Measurements from ENCODE around the gene PADI3. TPM values are rescaled to one million over a fixed set of nuclear protein-coding genes. Genes with fewer than 3 reads are reported as not detected.

The PADI3 gene
- total RNA-seq, 1 experiment from 2014 or later: 0.39 TPM

DNA sequence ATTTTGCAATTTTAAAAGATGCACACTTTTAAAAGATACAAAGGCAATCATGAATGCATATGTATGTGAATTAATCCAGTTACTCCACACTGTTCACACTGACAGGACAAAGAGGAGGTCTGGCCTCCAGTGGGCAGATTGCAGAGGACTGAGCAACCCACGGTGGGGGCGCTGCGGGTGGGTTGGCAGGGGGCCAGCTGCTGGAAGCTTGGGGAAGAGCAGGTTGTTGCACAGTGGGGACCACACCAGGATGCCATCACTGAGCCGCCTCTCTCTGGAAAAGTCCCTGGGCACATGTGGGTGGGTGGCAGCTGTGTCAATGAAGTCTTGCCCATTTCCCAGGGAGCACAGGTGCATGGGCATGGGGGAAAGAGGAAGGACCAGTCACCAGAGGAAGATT lies 46.4 kb downstream of the PADI3 start:
- no peak for DNase-seq (ENCODE audit: low read depth)

DNA sequence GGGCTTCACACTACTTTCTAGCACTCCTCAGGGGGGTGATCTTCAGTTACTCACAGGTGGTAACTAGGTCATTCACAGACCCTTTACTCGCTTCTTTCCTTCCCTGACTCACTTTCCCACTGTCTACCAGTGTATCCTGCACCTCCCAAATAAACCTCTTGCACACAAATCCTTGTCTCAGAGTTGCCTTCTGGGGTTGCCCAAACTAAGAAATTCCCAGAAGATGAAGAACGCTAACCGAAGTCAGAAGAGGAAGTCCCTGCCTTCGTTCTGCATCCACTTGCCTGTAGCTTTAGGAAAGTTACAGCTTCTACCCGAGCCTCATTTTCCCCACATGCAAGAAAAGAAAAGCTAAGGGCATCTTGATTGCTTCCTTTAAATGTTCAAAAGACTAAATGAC lies 47.2 kb downstream of the PADI3 start:
- DNase-seq (ENCODE audit: low read depth): no peak

DNA sequence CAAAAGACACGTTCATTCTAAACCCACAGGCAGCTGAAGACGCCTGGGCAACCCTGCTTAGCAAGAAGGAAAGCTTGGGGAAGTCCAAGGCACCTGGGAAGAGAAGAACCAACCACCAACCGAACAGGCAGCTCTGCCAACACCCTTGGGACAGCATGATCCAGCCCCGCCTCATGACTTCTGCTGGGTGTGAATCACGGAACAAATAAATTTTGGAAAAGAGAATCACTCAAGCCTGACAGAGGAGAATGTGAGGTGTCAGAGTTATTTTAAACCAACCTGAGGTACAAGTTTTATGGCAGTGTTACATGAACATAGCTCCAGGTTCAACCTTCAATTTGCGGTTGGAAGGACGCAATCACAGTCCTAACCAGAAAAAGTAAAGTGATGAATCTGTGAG lies 49.1 kb downstream of the PADI3 start:
- DNase-seq (ENCODE audit: low read depth): no peak

DNA sequence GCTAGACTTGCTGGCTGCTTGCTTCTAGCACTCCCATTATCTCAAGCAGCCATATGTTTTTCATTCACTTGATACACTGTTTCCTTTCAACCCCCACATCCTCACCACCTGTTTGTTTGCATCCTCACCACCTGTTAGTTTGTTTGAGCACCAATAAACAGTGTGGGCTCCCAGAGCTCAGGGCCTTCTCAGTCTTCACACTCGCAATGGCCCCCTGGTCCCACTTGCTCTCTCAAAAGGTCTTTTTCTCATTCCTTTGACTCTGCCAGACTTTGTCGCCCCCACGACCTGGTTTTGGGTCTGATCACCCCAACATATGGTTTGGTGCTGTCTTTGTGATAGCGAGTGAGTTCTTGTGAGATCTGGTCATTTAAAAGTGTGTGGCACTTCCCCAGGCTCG lies 52.9 kb downstream of the PADI3 start:
- no peak for DNase-seq (ENCODE audit: low read depth)

DNA sequence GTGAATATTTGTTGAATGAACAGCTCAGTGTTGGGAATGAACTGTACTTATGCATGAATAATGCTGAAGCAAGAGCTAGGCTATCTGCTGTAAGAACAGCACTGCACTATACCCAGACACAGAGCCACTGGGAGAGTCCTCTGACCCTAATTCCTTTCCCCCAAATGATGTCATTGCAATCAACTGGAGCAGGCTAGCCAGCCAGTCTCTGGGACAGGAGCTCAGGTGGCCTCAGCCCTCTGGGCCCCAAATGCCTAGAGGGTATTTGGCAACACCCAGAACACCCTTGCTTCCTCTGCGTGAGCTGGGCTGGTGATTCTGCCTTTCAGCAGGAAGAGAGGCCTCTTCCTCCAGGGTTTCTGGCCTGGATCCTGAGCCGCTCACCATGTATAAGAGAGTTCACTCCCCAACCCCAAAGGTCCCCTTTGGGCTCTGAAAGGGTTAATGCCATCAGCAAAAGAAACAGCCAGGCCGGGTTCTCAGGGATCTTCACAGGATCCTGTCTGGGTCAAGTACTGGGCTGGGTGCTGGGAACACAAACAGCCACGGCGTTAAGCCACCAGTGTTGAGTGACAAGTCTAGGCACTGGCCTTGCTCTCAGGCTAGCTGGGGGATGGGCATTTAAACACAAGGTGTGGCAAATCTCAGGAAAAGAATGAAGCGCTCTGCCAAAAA lies 55.4 kb downstream of the PADI3 start:
- no peak for DNase-seq (ENCODE audit: low read depth)

DNA sequence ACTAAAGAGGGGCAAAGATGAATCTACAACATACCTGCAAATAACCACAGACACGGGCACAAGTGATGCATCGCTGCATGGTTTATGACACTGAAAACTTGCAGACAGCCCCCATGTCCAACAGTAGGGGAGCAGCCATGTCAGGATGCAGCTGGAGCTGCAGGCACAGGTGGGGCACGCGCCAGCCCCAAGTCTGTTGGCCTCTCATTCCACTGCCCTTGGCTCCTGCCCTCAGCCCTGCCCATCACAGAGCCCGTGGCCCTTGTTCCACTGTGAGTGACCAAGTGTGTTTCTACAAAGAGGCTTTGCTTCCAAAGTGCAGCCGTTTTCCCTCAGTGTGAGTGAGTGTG lies 55.9 kb downstream of the PADI3 start:
- no peak for DNase-seq (ENCODE audit: low read depth)

DNA sequence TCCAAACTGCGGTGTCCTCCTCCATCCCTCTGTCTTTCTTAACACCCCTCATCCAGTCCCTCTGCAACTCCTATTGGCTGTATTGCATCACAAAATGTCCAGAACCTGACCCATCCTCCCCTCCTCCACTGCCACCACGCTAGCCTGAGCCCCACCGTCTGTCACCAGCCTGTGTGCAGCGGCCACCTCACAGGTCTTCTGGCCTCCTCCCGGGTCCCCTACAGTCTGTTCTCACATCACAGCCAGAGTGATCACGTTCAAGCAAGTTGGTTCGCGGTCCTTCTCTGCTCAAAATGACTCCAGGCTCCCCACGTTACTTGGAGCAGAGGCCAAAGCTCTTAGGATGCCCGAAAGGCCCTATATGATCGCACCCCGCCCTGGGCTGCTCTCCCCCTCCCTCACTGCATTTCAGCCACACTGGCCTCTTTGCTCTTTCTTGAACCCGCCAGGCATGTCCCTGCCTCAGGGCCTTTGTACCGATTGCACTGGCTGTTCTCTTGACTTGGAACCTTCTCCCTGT lies 56.7 kb downstream of the PADI3 start:
- DNase-seq (ENCODE audit: low read depth): no peak

DNA sequence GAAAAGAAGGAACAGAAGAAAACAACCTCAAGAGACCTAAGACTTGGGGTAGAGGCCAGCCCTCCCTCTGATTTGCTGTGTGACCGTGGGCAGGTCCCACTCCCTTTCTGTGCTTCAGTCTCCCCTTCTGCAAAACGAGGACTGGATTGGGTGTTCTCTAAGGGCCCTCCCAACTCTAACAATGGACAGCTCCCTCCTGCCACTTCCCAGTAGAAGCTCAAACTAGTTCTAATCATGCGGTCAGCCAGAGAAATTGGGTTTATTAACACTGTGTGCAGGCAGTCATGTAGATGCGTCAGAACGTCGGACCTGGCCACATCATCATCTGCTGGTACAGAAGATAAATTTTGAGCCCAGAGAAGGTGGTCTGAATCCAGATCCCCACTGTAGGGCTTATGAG lies 57.5 kb downstream of the PADI3 start:
- peak; percentile 24 for DNase-seq (ENCODE audit: low read depth)

DNA sequence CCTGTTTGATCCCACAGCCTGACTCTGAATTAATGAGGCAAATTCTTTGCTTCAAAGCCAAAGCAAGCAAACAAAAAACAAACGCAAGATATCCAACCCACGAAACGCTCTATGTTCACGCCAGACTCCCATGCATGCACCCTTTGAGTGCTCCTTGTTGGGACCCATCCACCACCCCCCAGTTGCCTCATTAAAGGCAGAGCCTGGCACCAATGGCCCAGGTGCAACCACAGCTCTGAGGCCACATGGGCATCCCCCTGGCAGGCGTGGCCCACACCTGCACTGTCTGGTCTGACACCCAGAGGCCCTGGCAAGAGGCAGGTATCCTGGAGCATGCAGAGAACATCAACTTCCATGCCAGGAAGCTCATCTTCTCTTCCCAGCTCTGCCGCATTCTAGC lies 58.0 kb downstream of the PADI3 start:
- DNase-seq (ENCODE audit: low read depth): no peak

DNA sequence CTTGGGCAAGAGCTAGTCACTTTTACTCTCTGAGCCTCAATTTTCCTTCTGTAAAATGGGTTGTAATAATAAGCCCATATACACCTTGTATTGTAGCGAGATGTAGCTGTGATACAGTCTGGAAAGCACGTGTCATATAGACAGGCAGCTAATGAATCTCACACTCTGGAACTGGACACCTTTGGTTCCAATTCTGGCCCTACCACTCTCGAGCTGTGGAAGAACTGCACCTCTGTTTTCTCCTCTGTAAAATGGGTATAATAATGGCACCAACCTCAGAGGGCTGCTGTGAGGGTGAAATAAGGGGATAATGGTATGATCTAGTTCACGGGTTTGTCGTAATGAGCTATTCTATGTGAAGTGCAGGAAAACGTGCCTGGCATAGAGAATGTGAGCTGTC lies 58.4 kb downstream of the PADI3 start:
- no peak for DNase-seq (ENCODE audit: low read depth)

DNA sequence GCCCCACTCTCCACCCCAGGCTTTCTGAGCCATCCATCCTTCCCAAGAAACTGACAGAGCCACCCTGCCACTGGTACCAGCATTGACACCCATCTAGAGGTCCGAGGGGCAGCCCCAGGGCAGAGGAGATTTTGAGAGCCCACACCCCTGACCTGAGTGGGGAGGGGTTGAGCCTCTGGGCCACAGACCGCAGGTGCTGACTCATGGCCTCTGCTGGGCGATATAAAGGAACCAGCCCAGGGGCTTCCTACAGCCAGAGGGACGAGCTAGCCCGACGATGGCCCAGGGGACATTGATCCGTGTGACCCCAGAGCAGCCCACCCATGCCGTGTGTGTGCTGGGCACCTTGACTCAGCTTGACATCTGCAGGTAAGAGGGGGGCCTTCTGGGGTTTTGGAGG lies 59.0 kb downstream of the PADI3 start, which contains the start of gene PADI4:
TSS of gene PADI4 (plus strand) at position 252 of the 400 bp plus-strand sequence. CDS start at position 278, 26 bp downstream.
- no peak for DNase-seq (ENCODE audit: low read depth)

DNA sequence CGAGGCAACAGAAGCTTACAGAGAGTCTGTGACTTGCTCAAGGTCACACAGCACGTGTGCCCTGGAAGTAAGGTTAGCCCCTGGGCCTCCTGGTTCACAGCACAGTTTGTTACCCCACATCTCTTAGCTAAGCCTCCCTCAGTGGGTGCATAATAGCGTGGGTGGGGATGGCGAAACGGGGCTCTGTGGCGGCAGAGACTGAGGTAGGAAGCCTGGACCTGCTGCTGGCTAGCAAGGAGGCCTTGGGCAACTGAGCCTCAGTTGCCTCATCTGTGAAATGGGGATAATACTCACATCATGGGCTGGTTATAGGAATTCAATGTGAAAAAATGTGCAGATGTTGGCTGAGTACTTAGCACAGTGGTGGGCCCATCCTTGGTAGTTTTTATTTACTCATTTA lies 59.7 kb downstream of the PADI3 start:
- DNase-seq (ENCODE audit: low read depth): no peak

DNA sequence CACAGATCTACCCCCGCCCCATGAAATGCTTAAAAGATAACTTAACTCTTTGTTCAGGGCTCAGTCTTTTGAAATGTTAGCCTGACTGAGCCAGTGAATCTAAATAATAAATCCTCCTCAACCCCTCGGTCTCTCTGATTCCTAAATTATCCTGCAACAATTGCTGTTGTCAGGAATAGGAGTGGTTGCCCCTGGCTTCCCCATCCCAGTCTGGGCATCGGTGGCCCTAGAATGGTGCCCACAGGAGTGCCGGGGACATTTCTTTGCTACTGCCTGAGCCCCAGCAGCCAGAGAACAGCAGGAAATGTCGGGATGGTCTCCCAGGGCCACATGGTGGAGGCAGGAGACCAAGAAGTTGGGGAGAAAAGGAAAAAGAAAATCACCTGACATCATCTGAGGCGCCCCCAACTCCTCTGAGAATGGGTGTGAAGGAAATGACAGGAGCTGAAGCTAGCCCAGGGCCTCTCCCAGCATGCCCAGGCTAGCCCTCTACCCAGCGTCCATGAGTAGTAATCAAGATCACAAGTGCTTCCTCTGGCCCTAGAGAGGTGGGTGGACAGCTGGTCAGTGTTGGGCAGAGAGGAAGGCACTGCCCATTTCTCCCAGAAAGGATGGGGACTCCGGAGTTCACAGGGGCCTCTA lies 60.6 kb downstream of the PADI3 start:
- DNase-seq (ENCODE audit: low read depth): no peak

DNA sequence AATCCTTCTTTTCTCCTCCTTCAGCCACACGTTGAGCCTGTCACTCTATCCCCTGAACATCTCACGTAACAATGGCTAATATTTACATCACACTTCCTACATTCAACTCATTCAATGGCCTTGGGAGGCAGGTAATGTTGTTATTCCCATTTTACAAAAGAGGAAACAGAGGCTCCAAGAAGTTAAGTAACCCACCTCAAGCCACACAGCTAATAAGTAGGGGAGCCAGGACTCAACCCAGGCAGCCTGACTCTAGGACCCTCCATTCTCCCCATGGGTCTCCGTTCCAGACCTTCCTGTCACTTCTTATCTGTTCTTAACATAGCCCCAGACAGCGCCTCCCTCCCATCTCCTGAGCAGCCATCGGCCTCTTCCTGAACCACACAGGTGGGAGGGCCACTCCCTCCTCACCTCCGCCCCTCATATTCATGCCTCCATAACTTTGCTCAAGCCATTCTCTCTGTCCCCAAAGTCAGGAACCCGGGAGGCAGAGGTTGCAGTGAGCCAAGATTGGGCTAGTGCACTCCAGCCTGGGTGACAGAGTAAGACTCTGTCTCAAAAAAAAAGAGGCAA lies 61.3 kb downstream of the PADI3 start:
- no peak for DNase-seq (ENCODE audit: low read depth)

DNA sequence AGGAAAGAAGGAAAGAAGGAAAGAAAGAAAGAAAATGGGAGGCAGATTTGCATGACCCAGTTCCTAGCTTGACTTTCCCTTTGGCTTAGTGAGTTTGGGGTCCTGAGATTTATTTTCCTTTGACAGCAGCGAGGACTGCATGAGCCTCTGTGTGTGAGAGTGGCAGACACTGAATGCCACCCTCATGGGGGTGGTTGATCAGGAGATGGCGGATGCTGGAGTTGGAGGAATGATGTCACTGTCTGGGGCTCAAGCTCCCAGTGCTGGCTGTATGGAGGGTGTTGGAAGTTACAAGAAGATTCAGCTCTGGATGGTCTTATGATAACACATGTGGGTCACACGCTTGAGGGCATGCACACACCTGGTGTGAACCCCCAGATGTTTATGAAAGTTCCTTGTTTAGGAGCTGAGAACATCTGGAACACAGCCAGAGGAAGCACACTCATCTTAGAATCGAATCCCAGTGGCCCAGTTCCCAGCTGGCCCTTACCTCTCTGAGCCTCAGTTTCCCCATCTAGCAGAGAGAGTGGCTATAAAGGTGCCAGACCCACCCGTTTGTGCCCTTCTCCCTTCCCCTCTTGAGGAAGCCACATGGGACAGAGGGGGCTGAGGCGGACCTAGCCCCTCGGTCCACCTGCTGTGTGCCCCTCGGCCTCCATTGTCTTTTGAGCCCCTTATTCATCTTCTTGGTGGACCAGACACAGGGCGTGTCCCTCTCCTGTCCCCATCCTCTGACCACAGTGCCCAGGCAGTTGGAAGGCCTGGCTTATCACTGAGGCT lies 64.8 kb downstream of the PADI3 start:
- DNase-seq (ENCODE audit: low read depth): no peak

DNA sequence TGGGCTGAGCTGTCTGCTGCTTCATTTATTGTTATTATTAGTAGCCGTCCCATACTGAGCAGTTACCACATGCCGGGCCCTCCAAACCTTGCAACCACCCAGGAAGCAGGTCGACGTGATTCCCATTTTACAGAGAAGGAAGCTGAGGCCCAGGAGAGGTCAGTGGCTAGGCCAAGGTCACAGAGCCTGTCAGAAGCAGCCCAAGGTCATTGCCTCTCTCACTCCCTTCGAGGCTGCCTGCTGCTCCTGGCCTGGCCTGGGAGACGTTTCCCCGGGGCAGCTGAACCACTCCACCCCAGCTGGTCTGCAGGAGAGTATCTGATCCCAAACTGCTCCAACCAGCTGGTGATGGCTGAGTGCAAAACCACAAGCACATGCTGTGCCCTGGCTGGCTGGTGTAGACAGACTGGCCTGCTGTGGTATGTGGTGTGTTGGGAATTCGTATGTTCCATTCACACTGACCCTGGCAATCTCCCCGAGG lies 65.6 kb downstream of the PADI3 start:
- DNase-seq (ENCODE audit: low read depth): no peak

DNA sequence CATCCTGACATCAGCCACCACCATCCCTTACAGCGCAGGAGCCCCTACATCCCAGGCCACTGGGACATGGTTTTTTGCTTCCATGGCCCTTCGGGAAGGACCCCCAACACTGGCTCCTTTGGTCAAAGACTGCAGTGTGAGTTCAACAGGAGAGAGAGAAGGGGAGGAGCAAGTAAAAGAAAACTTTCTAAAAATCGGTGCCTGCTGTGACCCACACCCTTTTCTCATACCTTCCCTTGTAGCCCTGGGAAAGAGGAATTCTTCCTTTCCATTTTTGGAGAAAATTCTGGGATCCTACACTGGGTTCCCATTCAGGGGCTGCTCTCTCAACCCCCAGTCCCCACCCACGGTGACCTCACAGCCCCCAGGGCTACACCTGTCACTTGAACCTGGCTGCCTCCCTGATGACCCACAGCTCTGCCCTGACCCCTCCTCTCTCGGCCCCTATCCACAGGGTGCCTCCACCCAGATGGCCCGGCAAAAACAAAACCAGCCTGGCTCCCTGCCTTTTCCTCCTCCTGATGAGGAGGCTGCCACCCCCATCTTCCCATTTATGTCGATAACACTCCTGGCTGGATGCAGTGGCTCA lies 66.7 kb downstream of the PADI3 start:
- no peak for DNase-seq (ENCODE audit: low read depth)

DNA sequence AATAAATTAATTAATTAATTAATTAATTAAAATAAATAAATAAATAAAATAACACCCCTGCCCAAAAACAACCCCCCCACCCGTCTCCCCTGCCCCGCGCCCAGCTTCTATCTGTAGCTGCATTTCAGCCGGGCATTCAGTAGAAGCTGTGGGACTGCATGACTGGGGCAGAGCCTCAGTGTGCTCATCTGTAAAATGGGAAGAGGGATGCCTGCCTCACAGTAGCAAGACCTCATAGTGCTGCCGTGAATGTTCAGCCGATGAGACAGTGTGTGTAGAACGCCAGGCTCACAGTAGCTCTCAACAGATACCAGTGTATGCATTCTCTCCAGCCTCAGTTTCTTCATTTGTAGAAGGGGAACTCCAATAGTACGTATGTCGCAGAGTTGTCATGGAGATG lies 67.8 kb downstream of the PADI3 start:
- no peak for DNase-seq (ENCODE audit: low read depth)

DNA sequence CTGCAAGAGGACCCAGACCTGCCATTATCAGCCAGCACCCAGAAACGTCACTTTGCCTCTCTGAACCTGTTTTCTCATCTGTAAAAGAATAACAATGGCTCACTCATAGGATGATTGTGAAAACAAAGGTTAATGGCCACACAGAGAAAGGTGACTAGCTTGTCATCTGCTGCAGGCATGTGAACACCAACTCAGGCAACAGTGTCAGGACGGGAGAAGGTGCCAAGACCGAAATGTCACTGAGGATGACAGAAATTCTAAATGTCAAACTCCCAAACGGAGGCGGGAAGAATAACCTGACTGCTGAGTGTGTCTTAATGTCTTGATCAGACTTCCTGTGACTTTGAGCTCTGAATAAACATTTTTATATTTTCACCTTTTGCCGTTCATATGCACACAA lies 69.4 kb downstream of the PADI3 start:
- DNase-seq (ENCODE audit: low read depth): no peak

DNA sequence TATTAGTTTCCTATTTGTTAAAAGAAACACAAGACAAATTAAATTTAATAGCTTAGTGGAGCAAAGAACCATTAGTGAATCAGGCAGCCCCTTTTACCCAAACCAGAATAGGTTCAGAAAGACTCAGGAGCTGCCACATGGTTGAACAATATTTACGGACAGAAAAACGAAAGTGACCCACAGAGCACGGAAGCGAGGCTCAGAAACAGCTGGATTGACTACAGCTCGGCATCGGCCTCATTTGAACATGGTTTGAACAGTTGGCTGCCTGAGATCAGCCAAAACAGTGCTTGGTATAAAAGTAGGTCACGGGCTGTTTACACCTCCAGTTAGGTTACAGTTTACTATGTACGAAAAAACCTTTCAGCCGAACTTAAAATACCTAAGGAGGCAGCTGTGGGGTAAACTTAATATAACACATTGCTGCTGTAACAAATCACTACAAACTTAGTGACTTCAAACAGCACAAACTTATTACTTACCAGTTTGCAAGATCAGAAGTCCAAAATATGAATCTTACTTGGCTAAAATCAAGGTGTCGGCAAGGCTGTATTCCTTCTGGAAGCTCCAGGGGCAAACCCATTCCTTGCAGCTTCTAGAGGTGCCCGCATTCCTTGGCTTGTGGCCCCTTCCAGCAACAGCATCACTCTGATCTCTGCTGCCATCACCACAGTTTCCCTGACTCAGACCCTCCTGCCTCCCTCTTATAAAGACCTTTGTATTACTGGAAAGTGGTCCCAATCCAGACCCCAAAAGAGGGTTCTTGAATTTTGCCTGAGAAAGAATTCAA lies 70.9 kb downstream of the PADI3 start:
- no peak for DNase-seq (ENCODE audit: low read depth)
